SH-SY5Y (cell line): ENCODE measurements around the gene ATP12A.

ENCODE experiments used
- GATA2 ChIP-seq: IDR thresholded peaks from 2 replicates; pipeline ENCODE4 v1.6.1; 2011; ENCODE audit warnings: mild to moderate bottlenecking, low read depth, low read length
- GATA3 ChIP-seq: IDR thresholded peaks from 2 replicates; pipeline ENCODE4 v1.6.1; 2011; ENCODE audit warnings: low read depth, mild to moderate bottlenecking, low read length, moderate library complexity

ATP12A gene

DNA sequence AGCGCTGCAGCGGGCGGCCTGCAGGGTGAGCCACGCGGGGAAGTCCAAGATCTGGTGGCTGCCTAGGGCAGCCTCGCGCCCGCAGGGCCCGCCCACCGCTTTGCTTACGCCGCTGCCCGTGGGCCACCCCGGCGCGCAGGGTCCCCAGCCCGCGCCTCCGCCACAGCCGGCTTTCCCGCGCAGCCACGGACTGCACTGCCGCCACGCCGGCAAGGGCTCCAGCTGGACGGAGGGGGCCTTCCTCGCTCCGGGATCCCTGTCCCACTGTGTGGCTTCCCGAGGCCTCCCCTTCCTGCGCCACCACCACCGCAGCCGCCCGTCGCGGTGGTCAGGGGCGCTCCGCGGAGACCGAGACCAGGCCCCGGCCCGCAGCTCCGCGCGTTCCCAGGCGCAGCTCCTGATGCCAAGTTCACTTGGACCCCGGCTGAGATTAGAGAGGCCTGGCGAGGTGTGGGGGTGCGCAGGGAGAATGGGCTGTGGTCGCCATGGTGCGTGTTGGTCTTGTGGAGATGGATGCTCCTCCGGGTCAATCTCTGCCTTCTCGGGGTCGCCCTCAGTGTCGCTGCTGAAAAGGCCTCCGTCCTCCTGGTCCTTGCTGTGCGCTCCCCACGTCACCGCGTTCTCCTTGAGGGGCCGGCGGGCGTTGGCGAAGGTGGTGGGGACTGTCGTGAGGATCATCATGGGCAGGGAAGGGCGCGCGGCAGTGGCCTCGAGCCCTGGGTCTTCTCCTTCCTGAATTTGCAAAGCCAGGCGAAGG is 65.8 kb downstream of the ATP12A start:
- TF ChIP-seq GATA3, result no peak
- TF ChIP-seq GATA2, result no peak

DNA sequence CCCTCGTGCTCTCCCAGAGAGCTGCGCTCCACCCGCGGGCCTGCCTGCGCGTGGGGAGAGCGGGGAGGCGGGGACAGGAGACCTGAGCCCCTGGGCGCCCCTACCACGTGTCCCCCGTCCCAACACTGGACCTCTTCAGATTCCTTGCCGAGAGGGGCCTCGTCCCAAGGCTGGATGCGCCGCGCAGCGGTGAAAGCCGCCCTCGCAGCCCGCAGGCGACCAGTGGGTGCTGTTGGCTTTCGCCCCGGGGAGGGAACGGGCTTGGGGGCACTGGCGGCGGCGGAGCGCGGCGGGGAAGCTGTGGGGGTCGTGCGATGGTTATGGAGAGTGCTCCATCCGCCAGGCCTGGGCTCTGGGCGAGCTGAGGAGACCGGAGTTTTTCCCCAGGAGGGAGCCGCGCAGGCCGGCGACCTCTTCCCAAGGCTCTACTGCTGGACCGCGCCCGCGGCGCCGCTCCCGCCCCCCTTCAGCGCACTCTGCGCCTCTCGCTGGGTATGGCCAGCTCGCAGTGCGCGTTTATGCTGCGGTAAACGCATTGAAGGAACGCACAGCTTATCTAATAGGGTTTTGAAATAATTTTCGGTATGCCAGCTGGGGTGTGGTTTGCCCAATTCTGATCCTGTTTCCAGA is 66.5 kb downstream of the ATP12A start:
- no peak for TF ChIP-seq GATA2
- no peak for TF ChIP-seq GATA3

DNA sequence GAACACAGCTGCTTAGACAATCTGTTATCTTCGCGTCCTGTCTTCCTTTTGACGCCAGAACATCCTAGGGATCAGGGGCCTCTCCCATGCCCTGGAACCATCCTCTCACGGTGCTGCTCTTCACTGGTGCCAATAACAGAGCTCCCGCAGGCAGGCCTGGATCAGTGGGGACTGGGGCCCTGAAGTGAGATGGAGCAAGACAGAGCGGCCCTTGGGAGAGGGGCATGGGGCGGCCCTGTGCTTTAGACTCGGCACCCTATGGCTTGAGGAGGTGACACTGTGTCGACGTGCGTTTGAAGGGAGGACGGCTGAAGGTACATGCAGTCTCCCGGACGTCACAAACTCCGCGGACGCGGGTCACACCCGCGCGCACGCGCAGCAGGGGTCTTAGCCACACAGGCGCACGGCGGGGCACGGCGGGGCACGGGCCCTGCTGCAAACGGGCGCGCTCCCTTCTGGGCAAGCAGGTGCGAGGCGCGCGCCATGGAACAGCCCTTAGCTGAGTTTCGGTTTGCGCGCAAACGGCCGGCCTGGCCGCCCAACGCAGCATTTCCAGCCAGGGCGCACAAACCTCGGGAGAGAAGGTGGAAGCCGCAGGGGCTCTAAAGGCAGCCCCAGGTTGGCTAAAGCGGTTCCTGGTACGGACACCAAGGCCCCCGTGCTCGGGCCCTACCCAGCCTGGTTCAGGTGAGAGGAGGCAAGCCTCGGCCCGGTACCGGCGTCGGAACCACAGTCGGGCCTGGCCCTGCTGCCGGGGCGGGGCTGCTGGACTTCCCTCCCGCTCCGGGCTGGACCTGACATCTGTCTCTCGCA is 67.2 kb downstream of the ATP12A start:
- no peak for TF ChIP-seq GATA2
- no peak for TF ChIP-seq GATA3

DNA sequence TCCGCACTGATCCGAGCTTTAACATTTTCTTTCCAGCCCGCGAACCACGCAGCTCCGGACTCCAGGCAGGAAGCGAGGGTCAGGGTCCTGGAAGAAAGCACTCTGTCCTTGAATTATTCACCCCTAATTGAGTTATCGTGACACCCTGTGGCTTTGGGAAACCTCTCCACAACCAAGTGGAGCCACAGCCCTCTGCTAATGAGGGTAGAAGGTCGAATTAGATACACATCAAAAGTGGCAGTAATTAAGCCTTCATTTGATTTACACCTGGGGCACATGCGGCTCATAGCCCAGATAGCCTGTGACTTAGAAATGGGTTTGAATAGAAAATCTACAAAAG is 67.8 kb downstream of the ATP12A start:
- TF ChIP-seq GATA2 (no peak), GATA3 (no peak)

DNA sequence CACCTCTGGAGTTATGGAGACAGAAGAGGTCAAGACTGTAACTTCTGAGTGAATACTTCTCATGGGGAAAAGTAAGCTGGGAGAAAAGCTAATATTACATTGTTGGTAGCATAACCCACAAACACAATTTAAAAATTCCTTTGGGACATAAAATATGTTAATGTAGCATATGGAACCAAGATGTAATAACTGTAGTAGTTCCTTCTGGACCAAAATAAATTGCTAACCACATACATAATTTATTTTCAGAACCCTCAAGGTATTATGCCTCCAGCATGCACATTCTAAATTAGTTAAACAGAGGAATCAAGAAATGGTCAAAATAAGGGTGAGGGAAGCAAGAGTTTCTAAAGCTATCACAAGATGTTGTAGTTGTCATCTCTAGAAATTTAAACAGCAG is 79.0 kb downstream of the ATP12A start:
- TF ChIP-seq GATA2 (no peak), GATA3 (no peak)
